ENCODE measurements around the gene TNNT2. TPM values are rescaled to one million over a fixed set of nuclear protein-coding genes. Genes with fewer than 3 reads are reported as not detected.

TNNT2 gene
- total and polyA plus RNA-seq, 2 of the 8 experiments (the other 6 are each of a cell fraction or from before 2014, with no cell fraction given): 3.1 to 21.0 TPM

- Histone ChIP-seq H3K4me2 (ENCODE audit: insufficient read depth in 1 of 2, low read depth in 2 of 2, low read length in 2 of 2) (no peak overlapping the region), H4K20me1 (replicated peaks in 1 of 2; ENCODE audit: control insufficient read depth in 1 of 2, insufficient read depth in 2 of 2, low read length in 2 of 2) (no peaks in the 10 kb centered on the region), H3K23me2 (ENCODE audit: low read depth, low read length) (no peaks in the 10 kb centered on the region), H3K79me1 (ENCODE audit: low read depth, low read length) (no peaks in the 10 kb centered on the region), H3K27me3 (replicated peaks in 1 of 4; ENCODE audit: control insufficient read depth in 3 of 4, extremely low read depth in 1 of 4, insufficient read depth in 3 of 4, low read length in 3 of 4) (peaks cover 0 to 5% (median 0%) of the 10 kb centered on the region in 4 experiments; a peak in 3 of 7 replicates), H2BK15ac (ENCODE audit: low read length) (no peak overlapping the region), H3K23ac (ENCODE audit: insufficient read length) (no peak overlapping the region), H4K91ac (replicated peaks; ENCODE audit: insufficient read length, low read length) (peak overlapping the region; percentile 32), H2BK120ac (replicated peaks; ENCODE audit: low read depth, low read length) (no peak overlapping the region), H3K36me3 (ENCODE audit: control insufficient read depth in 2 of 4, insufficient read depth in 4 of 4, low read length in 3 of 4) (no peaks in the 10 kb centered on the region), H3K14ac (ENCODE audit: insufficient read length) (no peak overlapping the region), H3K27ac (ENCODE audit: low read depth, low read length) (no peak overlapping the region), H3K9ac (replicated peaks in 1 of 4; ENCODE audit: extremely low read depth in 1 of 4, low read depth in 3 of 4, low read length in 3 of 4) (no peak overlapping the region), H2BK5ac (ENCODE audit: low read depth, low read length) (no peak overlapping the region), H3K18ac (ENCODE audit: extremely low read depth, low read length) (no peak overlapping the region), H2BK12ac (ENCODE audit: low read depth, low read length) (no peak overlapping the region), H3K56ac (replicated peaks; ENCODE audit: insufficient read length, low read depth, low read length) (no peak overlapping the region), H3K79me2 (ENCODE audit: control insufficient read depth in 1 of 2, insufficient read depth in 2 of 2, low read length in 2 of 2) (no peaks in the 10 kb centered on the region), H2AFZ (ENCODE audit: low read length) (no peak overlapping the region), H4K5ac (ENCODE audit: insufficient read length, low read depth, low read length) (no peak overlapping the region), H3K4me3 (ENCODE audit: extremely low read depth in 1 of 4, insufficient read depth in 2 of 4, low read depth in 3 of 4, low read length in 4 of 4) (no peak overlapping the region), H2AK5ac (ENCODE audit: low read depth, low read length) (no peak overlapping the region), H4K8ac (ENCODE audit: extremely low read depth, insufficient read depth, low read length) (no peak overlapping the region; the same call in 1 of the 2 replicates), H3K9me3 (ENCODE audit: insufficient read depth in 2 of 2, low read depth in 1 of 2, low read length in 1 of 2) (no peaks in the 10 kb centered on the region), H3K4ac (replicated peaks; ENCODE audit: insufficient read length, low read depth, low read length) (no peak overlapping the region), H3K4me1 (replicated peaks in 1 of 4; ENCODE audit: control insufficient read depth in 3 of 4, insufficient read depth in 4 of 4, low read length in 3 of 4) (peaks cover 0 to 5% (median 0%) of the 10 kb centered on the region in 4 experiments; a peak in 2 of 7 replicates), H2BK20ac (ENCODE audit: low read length) (no peak overlapping the region)
- WGBS, 2 experiments (ENCODE audit: extremely low coverage in 1 of 2, insufficient coverage in 1 of 2, insufficient read length in 1 of 2, insufficient replicate concordance in 2 of 2, low coverage in 1 of 2, low lambda C conversion rate in 2 of 2, missing lambda C conversion rate in 1 of 2): 84% methylated on average over 10 of the region's 10 CpGs; no CpG with 5 or more reads in 1 of the 2 experiments
- FAIRE-seq (no peak), DNase-seq (ENCODE audit: low read depth in 1 of 2, low spot score in 2 of 2) (no peak)
- POLR2A ChIA-PET (ENCODE audit: partially characterized antibody): interaction anchor here (1.3 to 4.9 kb wide), 6 partner anchors 8 to 25 kb away, joined by 3 to 18 read pairs (median 3); no protein-coding TSS in a partner anchor
- TF ChIP-seq ASH2L (IDR thresholded peaks at IDR 0.05; ENCODE audit: low read length): no peak
- no peak for TF ChIP-seq POLR2A (IDR thresholded peaks at IDR 0.05; ENCODE audit: control extremely low read depth in 1 of 2, low read depth in 2 of 2, low read length in 2 of 2)
- TF ChIP-seq JUND (IDR thresholded peaks at IDR 0.05; ENCODE audit: low read length): no peak
- no peak for TF ChIP-seq POU5F1 (IDR thresholded peaks at IDR 0.05; ENCODE audit: low read depth, low read length)
- no peak for TF ChIP-seq BRCA1 (IDR thresholded peaks at IDR 0.05; ENCODE audit: low read depth, low read length)
- no peak for TF ChIP-seq ZNF274 (IDR thresholded peaks at IDR 0.05; ENCODE audit: borderline replicate concordance, extremely low read depth, low read length)
- no peak for TF ChIP-seq JUN (IDR thresholded peaks at IDR 0.05; ENCODE audit: low read depth, low read length)
- no peak for TF ChIP-seq NRF1 (IDR thresholded peaks at IDR 0.05; ENCODE audit: low read depth, low read length)
- no peak for TF ChIP-seq HDAC2 (IDR thresholded peaks at IDR 0.05; ENCODE audit: borderline replicate concordance in 1 of 2, low read depth in 2 of 2, low read length in 2 of 2)
- no peak for TF ChIP-seq BCL11A (IDR thresholded peaks at IDR 0.05; ENCODE audit: low read depth in 2 of 2, low read length in 2 of 2)
- TF ChIP-seq SP1 (IDR thresholded peaks at IDR 0.05; ENCODE audit: low read depth, low read length): no peak
- no peak for TF ChIP-seq FOSL1 (IDR thresholded peaks at IDR 0.05; ENCODE audit: insufficient read depth, low read depth, low read length)
- CTCF ChIA-PET (ENCODE audit: partially characterized antibody): interaction anchor here (0.7 to 14.7 kb wide), 9 partner anchors 12 to 151 kb away, joined by 4 to 371 read pairs (median 17); partner anchors contain the start of genes TNNI1 and TNNT2
Measured at GRCh38 chr1:201405484-201405831, 28.0 kb upstream of the TNNT2 start.

Data from H1 (cell line).